GM23338 (cell line): ENCODE measurements around the gene IMMP2L. TPM values are rescaled to one million over a fixed set of nuclear protein-coding genes. Genes with fewer than 3 reads are reported as not detected.

Experiments used
- ATAC-seq: fragments of 200-7000 bp; cut with Tn5 transposase; 3 replicates; pipeline ENCODE4 v1.9.1; 2020
- DNase-seq: peaks from one replicate; pipeline ENCODE4 v3.0.0-alpha.2; 2015; ENCODE audit warnings: low spot score
- H2AFZ ChIP-seq: fragments of 200-600 bp; sonication (generic); 2 replicates; pipeline ENCODE4 v1.8.0; 2016; ENCODE audit warnings: antibody characterized with exemption, mild to moderate bottlenecking, moderate library complexity
- H3F3A ChIP-seq: fragments of 200-600 bp; sonication (generic); replicated peaks from 2 replicates; pipeline ENCODE4 v1.8.0; 2017; ENCODE audit warnings: antibody characterized with exemption, mixed run types, low read depth
- H3K27ac ChIP-seq: fragments of 200-600 bp; sonication (generic); 2 replicates; pipeline ENCODE4 v1.6.1; 2016; ENCODE audit warnings: low read depth
- H3K27me3 ChIP-seq: fragments of 200-600 bp; sonication (generic); 2 replicates; pipeline ENCODE4 v1.8.0; 2016; ENCODE audit warnings: mild to moderate bottlenecking, mixed run types, moderate library complexity; ENCODE audit not compliant: insufficient read depth
- H3K36me3 ChIP-seq: fragments of 200-600 bp; sonication (generic); 2 replicates; pipeline ENCODE4 v1.8.0; 2016; ENCODE audit warnings: mild to moderate bottlenecking; ENCODE audit not compliant: insufficient read depth
- H3K4me1 ChIP-seq: fragments of 200-600 bp; sonication (generic); 2 replicates; pipeline ENCODE4 v1.8.0; 2016; ENCODE audit warnings: mild to moderate bottlenecking, moderate library complexity; ENCODE audit not compliant: insufficient read depth
- H3K4me2 ChIP-seq: fragments of 200-600 bp; sonication (generic); 2 replicates; pipeline ENCODE4 v1.7.1; 2017; ENCODE audit warnings: mixed run types
- H3K4me3 ChIP-seq: fragments of 200-600 bp; sonication (generic); 2 replicates; pipeline ENCODE4 v1.6.1; 2016; ENCODE audit warnings: mixed run types
- H3K79me2 ChIP-seq: fragments of 200-600 bp; sonication (generic); replicated peaks from 2 replicates; pipeline ENCODE4 v1.8.0; 2017; ENCODE audit warnings: mild to moderate bottlenecking; ENCODE audit not compliant: insufficient read depth
- H3K9me2 ChIP-seq: fragments of 200-600 bp; sonication (generic); 2 replicates; pipeline ENCODE4 v1.8.0; 2017; ENCODE audit not compliant: insufficient read depth
- H4K20me1 ChIP-seq: fragments of 200-600 bp; sonication (generic); replicated peaks from 2 replicates; pipeline ENCODE4 v1.8.0; 2017; ENCODE audit warnings: mild to moderate bottlenecking; ENCODE audit not compliant: insufficient read depth
- H3K27ac Mint-ChIP-seq: 2 replicates; pipeline ENCODE4 v1.8.0; 2020; ENCODE audit warnings: inconsistent platforms, mild to moderate bottlenecking, moderate library complexity, mixed read lengths
- H3K27me3 Mint-ChIP-seq: 3 replicates; pipeline ENCODE4 v1.8.0; 2022; ENCODE audit warnings: low read depth, mild to moderate bottlenecking, moderate library complexity, mixed read lengths, inconsistent platforms; ENCODE audit not compliant: insufficient read depth, poor library complexity
- H3K36me3 Mint-ChIP-seq: 3 replicates; pipeline ENCODE4 v1.8.0; 2021; ENCODE audit warnings: low read depth, mild to moderate bottlenecking, inconsistent platforms, moderate library complexity, mixed read lengths
- H3K4me1 Mint-ChIP-seq: 3 replicates; pipeline ENCODE4 v1.8.0; 2020; ENCODE audit warnings: mild to moderate bottlenecking, inconsistent platforms, mixed read lengths
- H3K4me3 Mint-ChIP-seq: 3 replicates; pipeline ENCODE4 v1.8.0; 2021; ENCODE audit warnings: moderate library complexity, mild to moderate bottlenecking, inconsistent platforms, mixed read lengths
- H3K9me3 Mint-ChIP-seq: 3 replicates; pipeline ENCODE4 v1.8.0; 2020; ENCODE audit warnings: moderate library complexity, mild to moderate bottlenecking, inconsistent platforms, mixed read lengths
- CREB1 ChIP-seq: fragments of 250-450 bp; sonication (Bioruptor Pico); IDR thresholded peaks from 2 replicates; pipeline ENCODE4 v1.5.0; 2020; ENCODE audit warnings: low read depth, mild to moderate bottlenecking, moderate library complexity
- ETS1 ChIP-seq: IDR thresholded peaks from 2 replicates; pipeline ENCODE4 v1.6.1; 2016; ENCODE audit warnings: antibody characterized with exemption
- EZH2 ChIP-seq: fragments of 200-600 bp; sonication (generic); IDR thresholded peaks from one replicate; pipeline ENCODE4 v1.8.0; 2017; ENCODE audit warnings: antibody characterized with exemption, mild to moderate bottlenecking, low read depth; ENCODE audit not compliant: unreplicated experiment
- EZH2phosphoT487 ChIP-seq: fragments of 200-600 bp; sonication (generic); IDR thresholded peaks from one replicate; pipeline ENCODE4 v1.8.1; 2018; ENCODE audit warnings: antibody characterized with exemption; ENCODE audit not compliant: unreplicated experiment
- JUNB ChIP-seq: IDR thresholded peaks from one replicate; pipeline ENCODE4 v1.6.1; 2016; ENCODE audit warnings: antibody characterized with exemption; ENCODE audit not compliant: unreplicated experiment
- NANOG ChIP-seq: IDR thresholded peaks from 2 replicates; pipeline ENCODE4 v1.6.1; 2016; ENCODE audit warnings: antibody characterized with exemption, borderline replicate concordance
- POLR2AphosphoS5 ChIP-seq: IDR thresholded peaks from 2 replicates; pipeline ENCODE4 v1.6.1; 2016; ENCODE audit warnings: antibody characterized with exemption, low read depth
- STAT1 ChIP-seq: IDR thresholded peaks from one replicate; pipeline ENCODE4 v1.6.1; 2016; ENCODE audit warnings: antibody characterized with exemption; ENCODE audit not compliant: unreplicated experiment
- ZNF114 ChIP-seq: fragments of 250-450 bp; sonication (Bioruptor Pico); IDR thresholded peaks from 2 replicates; pipeline ENCODE4 v1.5.0; 2020; ENCODE audit warnings: mild to moderate bottlenecking, moderate library complexity
- ZNF331 ChIP-seq: fragments of 250-450 bp; sonication (Bioruptor Pico); IDR thresholded peaks from 2 replicates; pipeline ENCODE4 v1.5.0; 2020; ENCODE audit warnings: low read depth, mild to moderate bottlenecking, moderate library complexity
- ZNF462 ChIP-seq: fragments of 250-450 bp; sonication (Bioruptor Pico); IDR thresholded peaks from 2 replicates; pipeline ENCODE4 v1.5.0; 2020; ENCODE audit warnings: mild to moderate bottlenecking, moderate library complexity
- polyA plus RNA-seq: library from polyadenylated mRNA; unstranded; fragments of >200 nt; fragmentation: Nextera tagmentation; extraction: Ambion mirVana; gene quantifications from 2 replicates; pipeline ENCODE4 v1.2.1, GENCODE V29; 2016
- total RNA-seq: library from RNA; depleted of rRNA; stranded (reverse); fragments of >200 nt; shearing (Covaris generic); gene quantifications from 2 replicates; pipeline ENCODE4 v1.2.3, GENCODE V29; 2014
- TF ChIP-seq, protein P1 (sequence below): IDR thresholded peaks from one replicate; pipeline ENCODE4 v1.6.1; 2018; ENCODE audit warnings: antibody characterized with exemption; ENCODE audit not compliant: unreplicated experiment
- TF ChIP-seq, protein P2 (sequence below), 2 experiments: fragments of 200-600 bp in 1 of 2; sonication (generic) in 1 of 2; conservative IDR thresholded peaks; 2 replicates each; pipeline versions ENCODE4 v1.5.1 to v1.6.1; 2016 to 2017; ENCODE audit warnings: antibody characterized with exemption in 2 of 2, low read depth in 2 of 2, mild to moderate bottlenecking in 2 of 2, moderate library complexity in 1 of 2

IMMP2L gene
- total and polyA plus RNA-seq, 2 experiments from 2014 or later: 7.3 to 14.0 TPM

- no peak for DNase-seq
- Mint-ChIP-seq H3K4me1 (peaks cover 3% of the 10 kb centered on the region), H3K4me3 (no peak overlapping the region), H3K9me3 (no peaks in the 10 kb centered on the region), H3K27ac (no peak overlapping the region), H3K36me3 (no peaks in the 10 kb centered on the region), H3K27me3 (no peaks in the 10 kb centered on the region)
- no peak overlapping the region for H3K4me3 ChIP-seq
- no peaks in the 10 kb centered on the region for H3K27me3 ChIP-seq
- H3K27ac ChIP-seq: no peak overlapping the region
- no peak for ATAC-seq
- H4K20me1 ChIP-seq: no peaks in the 10 kb centered on the region
- no peak overlapping the region for H3K4me2 ChIP-seq
- H3K36me3 ChIP-seq: no peaks in the 10 kb centered on the region
- TF ChIP-seq ETS1 (no peak), EZH2 (no peak), NANOG (no peak), EZH2phosphoT487 (no peak), JUNB (no peak), ZNF114 (CRISPR knock-in tag) (no peak), POLR2AphosphoS5 (no peak), STAT1 (no peak), ZNF331 (no peak), CREB1 (CRISPR knock-in tag) (no peak), ZNF462 (no peak)
- TF ChIP-seq, protein P1, sequence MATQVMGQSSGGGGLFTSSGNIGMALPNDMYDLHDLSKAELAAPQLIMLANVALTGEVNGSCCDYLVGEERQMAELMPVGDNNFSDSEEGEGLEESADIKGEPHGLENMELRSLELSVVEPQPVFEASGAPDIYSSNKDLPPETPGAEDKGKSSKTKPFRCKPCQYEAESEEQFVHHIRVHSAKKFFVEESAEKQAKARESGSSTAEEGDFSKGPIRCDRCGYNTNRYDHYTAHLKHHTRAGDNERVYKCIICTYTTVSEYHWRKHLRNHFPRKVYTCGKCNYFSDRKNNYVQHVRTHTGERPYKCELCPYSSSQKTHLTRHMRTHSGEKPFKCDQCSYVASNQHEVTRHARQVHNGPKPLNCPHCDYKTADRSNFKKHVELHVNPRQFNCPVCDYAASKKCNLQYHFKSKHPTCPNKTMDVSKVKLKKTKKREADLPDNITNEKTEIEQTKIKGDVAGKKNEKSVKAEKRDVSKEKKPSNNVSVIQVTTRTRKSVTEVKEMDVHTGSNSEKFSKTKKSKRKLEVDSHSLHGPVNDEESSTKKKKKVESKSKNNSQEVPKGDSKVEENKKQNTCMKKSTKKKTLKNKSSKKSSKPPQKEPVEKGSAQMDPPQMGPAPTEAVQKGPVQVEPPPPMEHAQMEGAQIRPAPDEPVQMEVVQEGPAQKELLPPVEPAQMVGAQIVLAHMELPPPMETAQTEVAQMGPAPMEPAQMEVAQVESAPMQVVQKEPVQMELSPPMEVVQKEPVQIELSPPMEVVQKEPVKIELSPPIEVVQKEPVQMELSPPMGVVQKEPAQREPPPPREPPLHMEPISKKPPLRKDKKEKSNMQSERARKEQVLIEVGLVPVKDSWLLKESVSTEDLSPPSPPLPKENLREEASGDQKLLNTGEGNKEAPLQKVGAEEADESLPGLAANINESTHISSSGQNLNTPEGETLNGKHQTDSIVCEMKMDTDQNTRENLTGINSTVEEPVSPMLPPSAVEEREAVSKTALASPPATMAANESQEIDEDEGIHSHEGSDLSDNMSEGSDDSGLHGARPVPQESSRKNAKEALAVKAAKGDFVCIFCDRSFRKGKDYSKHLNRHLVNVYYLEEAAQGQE: no peak
- TF ChIP-seq, protein P2, sequence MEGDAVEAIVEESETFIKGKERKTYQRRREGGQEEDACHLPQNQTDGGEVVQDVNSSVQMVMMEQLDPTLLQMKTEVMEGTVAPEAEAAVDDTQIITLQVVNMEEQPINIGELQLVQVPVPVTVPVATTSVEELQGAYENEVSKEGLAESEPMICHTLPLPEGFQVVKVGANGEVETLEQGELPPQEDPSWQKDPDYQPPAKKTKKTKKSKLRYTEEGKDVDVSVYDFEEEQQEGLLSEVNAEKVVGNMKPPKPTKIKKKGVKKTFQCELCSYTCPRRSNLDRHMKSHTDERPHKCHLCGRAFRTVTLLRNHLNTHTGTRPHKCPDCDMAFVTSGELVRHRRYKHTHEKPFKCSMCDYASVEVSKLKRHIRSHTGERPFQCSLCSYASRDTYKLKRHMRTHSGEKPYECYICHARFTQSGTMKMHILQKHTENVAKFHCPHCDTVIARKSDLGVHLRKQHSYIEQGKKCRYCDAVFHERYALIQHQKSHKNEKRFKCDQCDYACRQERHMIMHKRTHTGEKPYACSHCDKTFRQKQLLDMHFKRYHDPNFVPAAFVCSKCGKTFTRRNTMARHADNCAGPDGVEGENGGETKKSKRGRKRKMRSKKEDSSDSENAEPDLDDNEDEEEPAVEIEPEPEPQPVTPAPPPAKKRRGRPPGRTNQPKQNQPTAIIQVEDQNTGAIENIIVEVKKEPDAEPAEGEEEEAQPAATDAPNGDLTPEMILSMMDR (conservative IDR thresholded peaks at IDR 0.05; ENCODE audit: low read depth in 2 of 2): no peak
- no peak overlapping the region for H2AFZ ChIP-seq
- H3K4me1 ChIP-seq: no peaks in the 10 kb centered on the region
- no peaks in the 10 kb centered on the region for H3K79me2 ChIP-seq
- H3F3A ChIP-seq: no peaks in the 10 kb centered on the region; the same call in 1 of the 2 replicates
- H3K9me2 ChIP-seq: no peaks in the 10 kb centered on the region
Observed at GRCh38 chr7:111012799-111013675, 549.3 kb downstream of the IMMP2L start.
